B cell (primary cell): ENCODE measurements around the gene CACNA2D1. TPM values are rescaled to one million over a fixed set of nuclear protein-coding genes. Genes with fewer than 3 reads are reported as not detected.

Experiments
- ATAC-seq: fragments of 200-7000 bp; cut with Tn5 transposase; one replicate; pipeline ENCODE4 v1.10.0; 2021; ENCODE audit warnings: low read depth, mild to moderate bottlenecking, moderate number of reproducible peaks, moderate library complexity
- CTCF ChIA-PET: fragments of 350-600 bp; sonication (Branson Sonifier 250); formaldehyde crosslinking; loops from one replicate; lab custom pipeline; 2021; ENCODE audit warnings: antibody characterized with exemption, inconsistent platforms; lab: Charles Lee
- POLR2A ChIA-PET: fragments of 350-600 bp; sonication (Branson Sonifier 250); formaldehyde crosslinking; loops from one replicate; lab custom pipeline; 2021; ENCODE audit warnings: antibody characterized with exemption; lab: Charles Lee
- DNase-seq: peaks from one replicate; pipeline ENCODE4 v3.0.0; 2013
- H2AFZ ChIP-seq: 2 replicates; pipeline ENCODE4 v1.6.1; 2012; ENCODE audit warnings: mild to moderate bottlenecking, low read depth, low read length; ENCODE audit not compliant: insufficient read depth, poor library complexity, severe bottlenecking
- H3K27ac ChIP-seq, 2 donors: 1 replicate in 1 of 2; 2 replicates in 1 of 2; pipeline ENCODE4 v1.5.1; 2012 to 2013; ENCODE audit warnings: low read length in 2 of 2, mild to moderate bottlenecking in 2 of 2, moderate library complexity in 1 of 2
- H3K27me3 ChIP-seq, 4 experiments: fragments of 200-600 bp in 1 of 4; sonication (generic) in 1 of 4; replicated peaks in 1 of 4; 1 replicate in 2 of 4; 2 replicates in 2 of 4; pipeline versions ENCODE4 v1.6.1 to v1.7.0; 2013 to 2016; ENCODE audit warnings: low read length in 3 of 4, mild to moderate bottlenecking in 2 of 4, mixed read lengths in 1 of 4, moderate library complexity in 1 of 4; ENCODE audit not compliant: insufficient read depth in 4 of 4, control insufficient read depth in 3 of 4; ENCODE audit errors: control extremely low read depth in 1 of 4
- H3K36me3 ChIP-seq, 2 experiments: replicated peaks in 1 of 2; 1 replicate in 1 of 2; 2 replicates in 1 of 2; pipeline versions ENCODE4 v1.6.1 to v1.7.1; 2013; ENCODE audit warnings: low read length in 1 of 2; ENCODE audit not compliant: insufficient read depth in 2 of 2, control insufficient read depth in 1 of 2; ENCODE audit errors: control extremely low read depth in 1 of 2, extremely low read depth in 1 of 2
- H3K4me1 ChIP-seq, 2 donors: fragments of 200-600 bp in 1 of 2; sonication (generic) in 1 of 2; 1 replicate in 1 of 2; 2 replicates in 1 of 2; pipeline versions ENCODE4 v1.5.1 to v1.6.1; 2013 to 2017; ENCODE audit warnings: low read length in 2 of 2; ENCODE audit not compliant: control insufficient read depth in 2 of 2, insufficient read depth in 2 of 2
- H3K4me2 ChIP-seq: replicated peaks from 2 replicates; pipeline ENCODE3; 2012; ENCODE audit warnings: mild to moderate bottlenecking, low read depth, low read length; ENCODE audit not compliant: poor library complexity, severe bottlenecking
- H3K4me3 ChIP-seq, 5 experiments: fragments of 200-600 bp in 1 of 5; sonication (generic) in 1 of 5; 1 replicate in 3 of 5; 2 replicates in 2 of 5; pipeline versions ENCODE4 v1.5.1 to v1.7.0; 2011 to 2016; ENCODE audit warnings: low read length in 4 of 5, mild to moderate bottlenecking in 4 of 5, low read depth in 2 of 5, control low read depth in 1 of 5, moderate library complexity in 1 of 5; ENCODE audit not compliant: insufficient read depth in 1 of 5; ENCODE audit errors: control extremely low read depth in 1 of 5, extremely low read depth in 1 of 5
- H3K79me2 ChIP-seq: fragments of 200-600 bp; sonication (generic); one replicate; pipeline ENCODE4 v1.6.0; 2016; ENCODE audit warnings: low read length; ENCODE audit not compliant: control insufficient read depth, insufficient read depth
- H3K9ac ChIP-seq: fragments of 200-600 bp; sonication (generic); 2 replicates; pipeline ENCODE4 v1.6.1; 2017; ENCODE audit warnings: mild to moderate bottlenecking, low read length, moderate library complexity
- H3K9me3 ChIP-seq, 3 donors: one replicate each; pipeline versions ENCODE4 v1.6.1 to v1.7.1; 2013; ENCODE audit warnings: low read length in 2 of 3; ENCODE audit not compliant: control insufficient read depth in 2 of 3, insufficient read depth in 1 of 3; ENCODE audit errors: control extremely low read depth in 1 of 3
- H4K20me1 ChIP-seq: 2 replicates; pipeline ENCODE4 v1.6.0; 2012; ENCODE audit warnings: mild to moderate bottlenecking, low read length; ENCODE audit not compliant: insufficient read depth, control insufficient read depth, poor library complexity, severe bottlenecking
- H3K27ac Mint-ChIP-seq: one replicate; pipeline ENCODE4 v1.8.0; 2021; ENCODE audit warnings: mixed read lengths
- H3K27me3 Mint-ChIP-seq: one replicate; pipeline ENCODE4 v1.8.0; 2021; ENCODE audit warnings: mixed read lengths
- H3K4me1 Mint-ChIP-seq: one replicate; pipeline ENCODE4 v1.8.0; 2021; ENCODE audit warnings: mixed read lengths
- H3K4me3 Mint-ChIP-seq: one replicate; pipeline ENCODE4 v1.8.0; 2021; ENCODE audit warnings: mixed read lengths
- H3K9me3 Mint-ChIP-seq: one replicate; pipeline ENCODE4 v1.8.0; 2022; ENCODE audit warnings: mixed read lengths; ENCODE audit not compliant: insufficient read depth
- EZH2 ChIP-seq: IDR thresholded peaks from 2 replicates; pipeline ENCODE4 v1.6.1; 2012; ENCODE audit warnings: borderline replicate concordance, low read depth, mild to moderate bottlenecking, moderate library complexity, low read length; ENCODE audit not compliant: insufficient read depth, poor library complexity, severe bottlenecking
- WGBS: methylation state at CpG from one replicate; pipeline ENCODE4 v1.1.5; 2013; ENCODE audit warnings: missing lambda C conversion rate; ENCODE audit not compliant: insufficient coverage; 5-methylcytosine and 5-hydroxymethylcytosine counted together
- intact Hi-C: fragments of 100-400 bp; cut with micrococcal nuclease; formaldehyde crosslinking; loops from one replicate; pipeline ENCODE4 v1.10.0; 2022
- polyA plus RNA-seq: library from polyadenylated mRNA; depleted of rRNA; stranded (reverse); fragments of >200 nt; gene quantifications from 2 replicates; pipeline ENCODE4 v1.2.3, GENCODE V29; 2012
- total RNA-seq, 2 donors: library from RNA; stranded (reverse); fragments of 120-200 nt in 1 of 2; gene quantifications; 1 replicate in 1 of 2; 2 replicates in 1 of 2; pipeline versions ENCODE4 v1.2.3 to v1.2.4, GENCODE V29; 2013 to 2022
- TF ChIP-seq, protein P1 (sequence below): fragments of 200-600 bp; IDR thresholded peaks from one replicate; pipeline ENCODE4 v1.8.0; 2022; ENCODE audit warnings: antibody characterized with exemption, mild to moderate bottlenecking

Gene CACNA2D1
- total and polyA plus RNA-seq, 2 donors (not counting 1 experiment from before 2014, with no cell fraction given): not detected

DNA sequence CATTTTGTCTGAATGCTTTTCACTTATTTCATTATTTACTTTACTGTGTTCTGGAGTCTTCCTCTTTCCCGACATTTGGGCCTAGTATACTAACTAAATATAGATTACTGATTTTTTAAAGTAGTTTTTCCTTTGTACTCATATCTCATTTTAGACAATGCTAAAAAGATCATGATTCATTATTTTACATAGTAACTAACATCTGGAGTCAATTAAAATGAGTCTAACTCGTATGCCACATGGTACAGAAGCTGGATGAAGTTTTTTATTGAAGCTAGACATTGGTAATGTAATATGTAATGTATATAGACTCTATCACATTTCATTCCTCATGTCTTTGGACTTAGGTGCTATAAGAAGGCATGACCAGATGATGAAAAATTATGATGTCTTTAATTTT, 517.4 kb downstream of the CACNA2D1 start:
- POLR2A ChIA-PET: no interaction called here

GRCh38 chr7:81925530-81925929, 518.0 kb downstream of the CACNA2D1 start:
- no peak overlapping the region for H3K27ac ChIP-seq
- no peaks in the 10 kb centered on the region for H3K36me3 ChIP-seq
- H3K4me3 ChIP-seq: no peak overlapping the region
- WGBS: 65% methylated on average over 3 of the region's 3 CpGs
- Mint-ChIP-seq H3K4me1 (no peaks in the 10 kb centered on the region), H3K27ac (no peak overlapping the region), H3K4me3 (no peak overlapping the region), H3K9me3 (no peaks in the 10 kb centered on the region), H3K27me3 (no peaks in the 10 kb centered on the region)
- CTCF ChIA-PET: no interaction called here
- no peaks in the 10 kb centered on the region for H4K20me1 ChIP-seq
- peaks cover 0 to 2% (median 0%) of the 10 kb centered on the region in 3 donors for H3K9me3 ChIP-seq
- H3K9ac ChIP-seq: no peak overlapping the region
- no peaks in the 10 kb centered on the region for H3K4me1 ChIP-seq
- POLR2A ChIA-PET: no interaction called here
- H3K79me2 ChIP-seq: no peaks in the 10 kb centered on the region
- ATAC-seq (no peak), DNase-seq (no peak)
- no peaks in the 10 kb centered on the region for H3K27me3 ChIP-seq
- no peak overlapping the region for H2AFZ ChIP-seq
- intact Hi-C loops: no loop called here
- TF ChIP-seq EZH2: no peak
- TF ChIP-seq, protein P1, sequence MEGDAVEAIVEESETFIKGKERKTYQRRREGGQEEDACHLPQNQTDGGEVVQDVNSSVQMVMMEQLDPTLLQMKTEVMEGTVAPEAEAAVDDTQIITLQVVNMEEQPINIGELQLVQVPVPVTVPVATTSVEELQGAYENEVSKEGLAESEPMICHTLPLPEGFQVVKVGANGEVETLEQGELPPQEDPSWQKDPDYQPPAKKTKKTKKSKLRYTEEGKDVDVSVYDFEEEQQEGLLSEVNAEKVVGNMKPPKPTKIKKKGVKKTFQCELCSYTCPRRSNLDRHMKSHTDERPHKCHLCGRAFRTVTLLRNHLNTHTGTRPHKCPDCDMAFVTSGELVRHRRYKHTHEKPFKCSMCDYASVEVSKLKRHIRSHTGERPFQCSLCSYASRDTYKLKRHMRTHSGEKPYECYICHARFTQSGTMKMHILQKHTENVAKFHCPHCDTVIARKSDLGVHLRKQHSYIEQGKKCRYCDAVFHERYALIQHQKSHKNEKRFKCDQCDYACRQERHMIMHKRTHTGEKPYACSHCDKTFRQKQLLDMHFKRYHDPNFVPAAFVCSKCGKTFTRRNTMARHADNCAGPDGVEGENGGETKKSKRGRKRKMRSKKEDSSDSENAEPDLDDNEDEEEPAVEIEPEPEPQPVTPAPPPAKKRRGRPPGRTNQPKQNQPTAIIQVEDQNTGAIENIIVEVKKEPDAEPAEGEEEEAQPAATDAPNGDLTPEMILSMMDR: no peak
- no peak overlapping the region for H3K4me2 ChIP-seq

More for the DNA sequence above, 517.4 kb downstream of the CACNA2D1 start:
- no peak overlapping the region for H2AFZ ChIP-seq
- Mint-ChIP-seq H3K4me1 (no peaks in the 10 kb centered on the region), H3K27ac (no peak overlapping the region), H3K4me3 (no peak overlapping the region), H3K27me3 (no peaks in the 10 kb centered on the region), H3K9me3 (no peaks in the 10 kb centered on the region)
- no peak overlapping the region for H3K4me2 ChIP-seq
- DNase-seq (no peak), ATAC-seq (no peak)
- H3K79me2 ChIP-seq: no peaks in the 10 kb centered on the region
- H3K4me3 ChIP-seq: no peak overlapping the region
- TF ChIP-seq, protein P1: no peak
- no peak for TF ChIP-seq EZH2
- WGBS: no CpG with 5 or more reads among the region's 2 CpGs
- intact Hi-C loops: no loop called here
- H3K36me3 ChIP-seq: no peaks in the 10 kb centered on the region
- no peaks in the 10 kb centered on the region for H3K27me3 ChIP-seq
- no peaks in the 10 kb centered on the region for H3K9me3 ChIP-seq
- no peaks in the 10 kb centered on the region for H4K20me1 ChIP-seq
- H3K4me1 ChIP-seq: no peaks in the 10 kb centered on the region
- H3K27ac ChIP-seq: no peak overlapping the region
- CTCF ChIA-PET: no interaction called here
- H3K9ac ChIP-seq: no peak overlapping the region
